Large intestine (tissue), 12 donors: ENCODE data around the gene HDAC4. TPM values are rescaled to one million over a fixed set of nuclear protein-coding genes. Genes with fewer than 3 reads are reported as not detected.
"Not testable (repeated sequence)": the region's sequence is repeated elsewhere in the genome, so short reads cannot be mapped to it uniquely, and the experiment has no call there.

Experiments used
- DNase-seq, 2 donors: peaks; one replicate each; pipeline versions ENCODE4 v3.0.0 to v3.0.0-alpha.2; 2013
- H3K27ac ChIP-seq: one replicate; pipeline ENCODE4 v1.5.1; 2013; ENCODE audit warnings: low read length
- H3K27me3 ChIP-seq: 2 replicates; pipeline ENCODE4 v1.6.1; 2013; ENCODE audit warnings: low read length; ENCODE audit not compliant: control insufficient read depth, insufficient read depth
- H3K36me3 ChIP-seq: 2 replicates; pipeline ENCODE4 v1.6.1; 2013; ENCODE audit warnings: low read length; ENCODE audit not compliant: control insufficient read depth, insufficient read depth
- H3K4me1 ChIP-seq: one replicate; pipeline ENCODE4 v1.6.1; 2013; ENCODE audit warnings: low read length; ENCODE audit not compliant: control insufficient read depth, insufficient read depth
- H3K4me3 ChIP-seq: one replicate; pipeline ENCODE4 v1.5.1; 2013; ENCODE audit warnings: low read length
- H3K9me3 ChIP-seq: one replicate; pipeline ENCODE4 v1.6.1; 2013; ENCODE audit warnings: mild to moderate bottlenecking, low read depth, low read length, moderate library complexity; ENCODE audit not compliant: control insufficient read depth
- WGBS: methylation state at CpG from one replicate; pipeline ENCODE4 v1.1.5; 2013; ENCODE audit warnings: low lambda C conversion rate; ENCODE audit not compliant: insufficient coverage; 5-methylcytosine and 5-hydroxymethylcytosine counted together
- long read RNA-seq, 11 donors: transcript quantifications; one replicate each; lab custom pipeline, GENCODE V29; 2026
- polyA plus RNA-seq: library from polyadenylated mRNA; unstranded; fragments of 120-200 nt; gene quantifications from one replicate; pipeline ENCODE4 v1.2.1, GENCODE V29; 2013

Gene HDAC4
- polyA plus RNA-seq: 10.7 TPM
- long read RNA-seq, donor 1: 0 reads
- long read RNA-seq, donor 2: 0 reads
- long read RNA-seq, donor 3: 0 reads
- long read RNA-seq, donor 4: 0 reads
- long read RNA-seq, donor 5: 0 reads
- long read RNA-seq, donor 6, partial matches to known transcripts: 0 of 2 reads
- long read RNA-seq, donor 6, other reads (novel, unspliced or antisense): 0 of 2 reads
- long read RNA-seq, donor 7: 0 reads
- long read RNA-seq, donor 8: 0 reads
- long read RNA-seq, donor 9: 0 reads
- long read RNA-seq, donor 10: 0 reads
- long read RNA-seq, donor 11: 0 reads

DNA sequence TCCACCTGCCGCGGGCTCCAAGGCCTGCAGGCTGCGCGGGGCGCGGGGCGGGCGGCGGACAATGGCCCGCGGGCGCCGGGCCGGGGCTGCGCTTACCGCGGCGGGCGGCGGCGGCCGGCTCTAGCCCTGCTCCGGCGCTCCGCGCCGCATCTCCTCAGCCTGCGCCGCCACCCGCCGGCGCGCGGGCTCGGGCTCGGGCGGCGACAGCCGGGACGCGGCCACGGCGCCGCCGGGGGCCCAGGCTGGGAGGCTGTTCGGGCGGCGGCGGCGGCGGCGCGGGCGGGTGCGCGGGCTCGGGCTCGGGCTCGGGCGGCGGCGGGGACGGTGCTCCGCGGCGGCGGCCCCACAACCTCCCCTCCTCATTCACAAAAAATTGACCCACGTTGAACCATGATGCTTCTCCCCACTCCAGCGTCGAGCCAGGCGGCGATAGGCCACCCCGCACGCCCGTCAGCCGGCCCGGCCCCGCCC is at the start of gene HDAC4:
TSS of gene HDAC4 (minus strand) at position 425 of the 471 bp plus-strand sequence. CDS start 48,321 bp downstream, outside the sequence.
- no CpG with 5 or more reads among the region's 78 CpGs for WGBS
- Histone ChIP-seq H3K27me3 (no peaks in the 10 kb centered on the region), H3K27ac (peak within 1 kb of the TSS; percentile 99), H3K4me1 (peaks cover 5% of the 10 kb centered on the region), H3K36me3 (peaks cover 2% of the 10 kb centered on the region), H3K4me3 (peak within 1 kb of the TSS; percentile 90), H3K9me3 (no peaks in the 10 kb centered on the region)
- no peak for DNase-seq

DNA sequence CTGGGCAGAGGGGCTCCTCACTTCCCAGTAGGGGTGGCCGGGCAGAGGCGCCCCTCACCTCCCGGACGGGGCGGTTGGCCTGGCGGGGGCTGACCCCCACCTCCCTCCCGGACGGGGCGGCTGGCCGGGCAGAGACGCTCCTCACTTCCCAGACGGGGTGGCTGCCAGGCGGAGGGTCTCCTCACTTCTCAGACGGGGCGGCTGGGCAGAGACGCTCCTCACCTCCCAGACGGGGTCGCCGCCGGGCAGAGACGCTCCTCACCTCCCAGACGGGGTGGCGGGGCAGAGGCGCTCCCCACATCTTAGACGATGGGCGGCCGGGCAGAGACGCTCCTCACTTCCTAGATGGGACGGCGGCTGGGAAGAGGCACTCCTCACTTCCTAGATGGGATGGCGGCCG is 48.6 kb upstream of the HDAC4 start:
- WGBS: no CpG with 5 or more reads among the region's 32 CpGs
- not testable (repeated sequence) for DNase-seq

DNA sequence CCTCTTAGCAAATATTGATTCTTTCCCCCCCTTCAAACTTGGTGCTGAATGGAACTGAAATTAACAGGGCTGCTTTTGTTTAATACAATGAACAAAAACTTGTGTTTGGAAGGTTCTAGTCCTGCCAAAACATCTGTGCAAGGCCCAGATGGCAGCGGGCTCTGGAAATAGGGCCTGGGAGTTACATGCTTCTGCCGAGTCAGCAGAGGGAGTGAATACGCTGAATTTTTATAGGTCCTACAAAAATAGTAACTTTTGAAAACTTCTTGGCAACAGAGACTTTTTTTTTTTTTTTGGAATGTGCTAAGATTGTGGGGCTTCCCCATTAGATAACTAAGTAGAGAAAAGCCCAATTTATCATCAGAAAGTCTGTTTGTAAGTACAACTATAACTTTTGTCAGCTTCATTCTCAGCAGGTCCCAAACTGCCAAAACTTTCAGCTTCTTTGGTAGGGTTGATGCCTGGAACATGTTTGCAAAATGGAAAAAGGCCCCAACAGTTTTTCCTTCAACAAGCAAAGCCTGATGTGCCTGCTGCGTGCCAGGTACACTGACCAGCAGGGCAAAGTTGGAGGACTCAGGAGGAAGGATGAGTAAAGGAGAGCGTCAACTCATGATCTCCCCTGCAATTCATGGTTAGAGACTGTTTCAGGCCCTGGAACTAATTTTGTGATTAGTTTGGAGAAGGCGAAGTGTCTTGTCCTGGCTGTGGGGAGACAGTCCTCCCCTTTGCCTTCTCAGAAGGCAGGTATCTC is 45.1 kb upstream of the HDAC4 start:
- Histone ChIP-seq H3K36me3 (no peaks in the 10 kb centered on the region), H3K27ac (no peak overlapping the region), H3K27me3 (peaks cover 48% of the 10 kb centered on the region), H3K4me1 (no peaks in the 10 kb centered on the region), H3K4me3 (no peak overlapping the region), H3K9me3 (peaks cover 2% of the 10 kb centered on the region)
- no CpG with 5 or more reads among the region's 6 CpGs for WGBS
- DNase-seq: no peak

More for the DNA sequence above, 48.6 kb upstream of the HDAC4 start:
- H3K4me1 ChIP-seq, H3K9me3 ChIP-seq, H3K27ac ChIP-seq, H3K36me3 ChIP-seq, H3K4me3 ChIP-seq: not testable (repeated sequence)
- H3K27me3 ChIP-seq: peaks cover 17% of the 10 kb centered on the region

DNA sequence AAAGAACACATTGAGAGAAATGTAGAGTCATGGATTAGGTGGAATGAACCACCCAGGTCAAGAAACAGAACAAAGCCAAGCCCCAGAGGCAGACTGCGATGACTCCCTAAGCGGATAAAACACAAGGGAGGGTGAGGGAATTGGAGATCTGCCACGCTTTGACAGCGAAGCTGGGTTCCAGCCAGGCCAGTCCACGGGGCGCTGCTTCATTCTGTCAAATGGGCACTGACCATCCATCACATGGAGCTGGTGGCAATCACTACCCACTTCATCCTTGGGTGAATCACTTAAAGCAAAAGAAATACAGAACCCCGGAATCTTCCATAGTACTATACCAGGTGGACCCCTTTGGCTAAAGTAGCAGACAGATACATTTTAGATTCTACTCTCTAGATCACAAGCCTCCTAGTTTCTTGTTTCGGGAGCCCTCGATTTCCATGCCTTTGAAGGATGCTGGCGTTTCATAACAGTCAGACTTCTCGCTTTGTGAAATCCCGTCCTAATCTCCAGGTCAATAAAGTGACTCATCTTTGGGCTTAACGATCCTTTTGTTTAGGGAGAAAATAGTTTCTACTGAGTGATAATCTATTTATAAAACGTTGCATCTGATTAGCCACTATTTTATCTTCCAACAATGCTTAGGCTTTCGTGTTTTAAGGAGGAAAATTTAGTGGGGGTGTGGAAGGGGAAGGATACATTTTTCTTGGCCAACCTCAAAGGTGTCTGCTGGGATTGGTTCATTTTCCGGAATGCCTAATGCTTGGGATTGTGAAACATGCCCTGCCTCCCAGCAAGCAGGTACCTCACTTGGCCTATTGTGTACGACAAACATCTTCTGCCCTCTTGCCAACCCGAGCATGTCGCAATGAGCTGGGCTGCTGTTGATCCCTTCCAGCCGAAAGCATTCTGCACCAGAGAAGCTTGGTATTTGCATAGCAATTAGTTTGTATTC is 44.1 kb upstream of the HDAC4 start:
- H3K27me3 ChIP-seq: peaks cover 59% of the 10 kb centered on the region
- H3K4me1 ChIP-seq: no peaks in the 10 kb centered on the region
- H3K27ac ChIP-seq: no peak overlapping the region
- WGBS: 41% methylated on average over 4 of the region's 20 CpGs
- H3K36me3 ChIP-seq: no peaks in the 10 kb centered on the region
- H3K4me3 ChIP-seq: no peak overlapping the region
- no peaks in the 10 kb centered on the region for H3K9me3 ChIP-seq
- DNase-seq: no peak

DNA sequence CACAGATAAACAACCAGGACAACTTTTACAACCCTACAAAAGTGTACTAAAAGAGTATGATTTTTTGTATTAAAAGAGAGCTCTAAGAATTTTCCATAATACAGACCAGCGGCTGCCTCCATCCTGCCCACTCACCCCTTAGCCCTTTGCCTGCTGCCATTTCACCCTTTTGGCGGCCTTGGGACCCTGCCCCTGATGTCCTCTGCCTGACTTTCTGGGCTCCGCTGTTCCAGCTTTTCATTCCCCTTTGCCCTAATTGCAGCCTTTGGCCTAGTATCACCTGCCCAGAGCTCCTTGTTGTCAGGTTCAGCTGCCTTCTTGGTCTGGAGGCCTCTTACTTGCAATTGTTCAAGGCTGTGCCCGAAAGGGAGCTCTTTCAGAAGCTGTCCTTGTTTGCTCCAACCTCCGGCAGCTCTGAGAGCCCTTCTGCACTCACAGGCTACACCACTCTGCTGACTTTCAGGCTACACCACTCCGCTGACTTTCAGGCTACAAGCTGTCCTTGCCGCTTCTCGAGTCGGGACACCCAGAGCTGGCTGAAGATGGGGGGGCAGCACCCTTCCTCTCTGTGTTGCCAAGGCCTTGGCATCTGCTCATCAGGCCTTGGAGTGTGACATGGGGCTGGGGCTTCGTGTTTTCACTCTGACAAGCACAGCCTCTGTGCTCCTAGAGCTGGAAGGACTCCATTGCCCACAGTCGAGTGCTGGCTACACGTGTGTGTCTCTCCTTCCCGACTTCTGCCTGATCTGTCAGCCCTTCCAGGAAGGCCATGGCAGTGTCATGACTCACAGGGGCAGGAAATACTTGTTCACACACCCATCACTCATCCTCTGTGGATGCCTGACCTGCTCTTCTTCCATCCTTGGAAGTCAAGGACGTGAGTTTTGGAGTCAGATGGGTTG is 43.1 kb upstream of the HDAC4 start:
- Histone ChIP-seq H3K9me3 (no peaks in the 10 kb centered on the region), H3K36me3 (no peaks in the 10 kb centered on the region), H3K27me3 (peaks cover 67% of the 10 kb centered on the region), H3K4me1 (no peaks in the 10 kb centered on the region), H3K27ac (no peak overlapping the region), H3K4me3 (no peak overlapping the region)
- 100% methylated on average over 1 of the region's 14 CpGs for WGBS
- DNase-seq: no peak

DNA sequence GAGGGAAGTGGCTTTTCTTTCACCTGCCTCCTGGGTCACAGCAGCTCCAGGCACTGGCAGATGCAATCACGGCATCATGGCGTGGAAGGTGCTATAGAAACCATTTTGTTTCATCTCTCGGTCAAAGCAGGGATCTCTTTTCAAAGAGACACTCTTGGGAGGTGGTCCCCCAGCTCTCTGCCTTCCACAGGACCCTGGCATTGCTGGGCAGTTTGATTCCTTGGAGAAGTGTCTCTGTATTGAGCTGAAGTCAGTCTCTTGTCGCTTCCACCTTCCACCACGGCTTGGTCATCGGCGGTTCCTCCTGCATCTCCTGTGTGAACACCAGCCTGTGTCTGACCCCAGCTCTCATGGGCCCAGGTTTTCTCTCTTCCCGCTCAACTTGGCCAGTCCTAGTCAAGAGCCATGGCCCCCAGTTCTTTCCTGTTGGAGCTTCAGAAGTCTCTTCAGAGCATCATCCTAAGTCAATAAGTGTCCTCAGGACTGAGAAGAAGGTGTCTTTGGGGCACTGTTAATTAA is 42.3 kb upstream of the HDAC4 start:
- no CpG with 5 or more reads among the region's 8 CpGs for WGBS

DNA sequence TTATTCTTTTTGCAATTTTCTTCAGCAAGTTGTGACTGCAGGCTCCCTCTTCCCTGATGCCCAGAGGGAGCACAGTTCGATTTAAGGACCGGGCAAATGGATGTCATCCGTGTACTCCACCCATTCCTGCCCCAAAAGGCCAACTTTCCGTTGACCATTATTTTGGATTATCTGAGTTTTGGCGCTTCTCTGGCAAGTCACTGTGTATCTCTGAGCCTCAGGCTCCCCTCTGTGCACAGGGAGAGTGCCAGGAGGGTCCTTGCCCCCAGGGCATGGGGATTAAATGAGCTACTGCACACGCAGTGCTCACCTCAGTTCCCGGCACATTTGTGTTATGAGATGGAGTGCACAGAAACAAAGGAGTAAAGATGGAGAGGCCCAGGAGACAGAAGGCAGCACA is 41.4 kb upstream of the HDAC4 start:
- Histone ChIP-seq H3K4me1 (no peaks in the 10 kb centered on the region), H3K27me3 (peaks cover 70% of the 10 kb centered on the region), H3K4me3 (no peak overlapping the region), H3K36me3 (no peaks in the 10 kb centered on the region), H3K9me3 (no peaks in the 10 kb centered on the region), H3K27ac (no peak overlapping the region)
- DNase-seq: no peak
- WGBS: no CpG with 5 or more reads among the region's 7 CpGs

More for the DNA sequence above, 42.3 kb upstream of the HDAC4 start:
- H3K36me3 ChIP-seq: no peaks in the 10 kb centered on the region
- H3K4me3 ChIP-seq: no peak overlapping the region
- no peak overlapping the region for H3K27ac ChIP-seq
- H3K27me3 ChIP-seq: peaks cover 70% of the 10 kb centered on the region
- no peaks in the 10 kb centered on the region for H3K9me3 ChIP-seq
- H3K4me1 ChIP-seq: no peaks in the 10 kb centered on the region
- no peak for DNase-seq

DNA sequence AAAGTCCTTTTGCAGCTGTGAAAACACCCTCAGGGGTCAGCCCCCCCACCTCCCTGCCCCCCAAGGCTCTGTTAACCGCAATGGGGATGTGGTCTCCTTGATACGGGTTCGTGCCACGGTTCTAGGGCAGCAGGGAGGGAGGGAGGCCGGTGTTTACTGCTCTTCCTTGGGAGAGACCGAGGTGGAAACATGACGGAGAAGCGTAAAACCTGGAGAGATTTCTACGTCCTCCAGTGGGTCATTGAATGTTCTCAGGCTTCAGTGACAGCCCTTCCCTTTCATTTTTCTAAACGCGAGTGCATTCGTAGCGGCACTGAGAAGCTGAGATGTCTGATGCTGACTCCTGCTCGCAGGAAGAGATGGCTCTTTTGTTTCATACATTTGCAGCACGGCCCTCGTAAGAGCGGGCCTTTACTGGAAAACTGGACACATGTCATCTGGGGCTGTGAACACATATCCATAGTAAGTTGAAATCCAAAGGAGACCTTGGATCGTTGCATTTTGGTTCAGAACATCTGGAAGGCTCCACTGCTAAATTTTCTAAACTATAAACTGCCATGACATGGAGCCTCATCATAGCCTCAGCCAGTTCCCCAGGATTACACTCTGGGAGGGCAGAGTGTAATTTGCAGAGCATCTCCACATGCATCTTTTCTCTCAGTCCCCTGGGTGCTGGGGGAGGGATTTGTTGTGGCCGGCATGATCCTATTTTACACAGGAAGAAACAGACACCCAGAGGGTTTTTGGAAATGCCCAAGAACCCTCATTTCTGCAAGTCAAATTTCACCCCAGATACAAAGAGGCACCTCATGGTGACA is 40.6 kb upstream of the HDAC4 start:
- DNase-seq: no peak
- Histone ChIP-seq H3K27ac (no peak overlapping the region), H3K4me3 (no peak overlapping the region), H3K9me3 (no peaks in the 10 kb centered on the region), H3K27me3 (peaks cover 72% of the 10 kb centered on the region), H3K36me3 (no peaks in the 10 kb centered on the region), H3K4me1 (no peaks in the 10 kb centered on the region)
- 45% methylated on average over 2 of the region's 19 CpGs for WGBS

DNA sequence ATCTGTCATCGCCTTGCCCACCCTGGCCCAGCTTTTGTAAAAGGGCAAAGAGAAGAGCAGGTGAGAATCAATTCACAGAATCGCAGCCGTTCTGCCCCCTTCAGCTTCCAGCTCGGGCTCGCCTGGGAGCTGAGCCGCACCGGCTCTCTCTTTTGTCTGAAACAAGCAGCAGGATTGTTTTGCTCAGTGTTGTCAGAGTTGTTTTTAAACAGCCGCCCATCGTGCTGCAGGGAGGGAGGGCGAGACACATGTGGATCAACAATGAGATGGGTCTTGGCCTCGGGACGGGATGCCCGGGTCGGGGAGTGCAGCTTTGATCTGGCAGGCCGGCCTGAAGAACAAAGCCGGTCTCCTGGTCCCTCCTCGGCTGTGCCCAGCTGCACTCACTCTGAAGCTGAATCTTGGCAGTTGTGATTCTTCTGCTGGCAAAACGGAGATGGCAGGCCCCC is 39.7 kb upstream of the HDAC4 start:
- Histone ChIP-seq H3K9me3 (no peaks in the 10 kb centered on the region), H3K27me3 (peaks cover 66% of the 10 kb centered on the region), H3K36me3 (no peaks in the 10 kb centered on the region), H3K27ac (no peak overlapping the region), H3K4me3 (no peak overlapping the region), H3K4me1 (no peaks in the 10 kb centered on the region)
- no peak for DNase-seq
- no CpG with 5 or more reads among the region's 18 CpGs for WGBS
